Ascending aorta (tissue), 2 donors: Measurements from ENCODE around the gene STX1A. TPM values are rescaled to one million over a fixed set of nuclear protein-coding genes. Genes with fewer than 3 reads are reported as not detected.
"Not testable (repeated sequence)": the region's sequence is repeated elsewhere in the genome, so short reads cannot be mapped to it uniquely, and the experiment has no call there.

Experiments used
- DNase-seq, 2 donors: peaks; one replicate each; pipeline ENCODE4 v3.0.0-alpha.2; 2019; ENCODE audit warnings: low spot score in 2 of 2
- H3K27ac ChIP-seq, 2 donors: fragments of 200-600 bp; sonication (generic); one replicate each; pipeline ENCODE4 v1.5.1; 2016 to 2017; ENCODE audit warnings: mild to moderate bottlenecking in 1 of 2
- H3K27me3 ChIP-seq: fragments of 200-600 bp; sonication (generic); one replicate; pipeline ENCODE4 v1.5.1; 2017
- H3K36me3 ChIP-seq, 2 donors: fragments of 200-600 bp; sonication (generic); one replicate each; pipeline ENCODE4 v1.5.1; 2016
- H3K4me1 ChIP-seq, 2 donors: fragments of 200-600 bp; sonication (generic); one replicate each; pipeline ENCODE4 v1.5.1; 2016 to 2017; ENCODE audit warnings: mild to moderate bottlenecking in 1 of 2
- H3K4me3 ChIP-seq, 2 donors: fragments of 200-600 bp; sonication (generic); one replicate each; pipeline ENCODE4 v1.5.1; 2016 to 2017; ENCODE audit warnings: mild to moderate bottlenecking in 1 of 2
- H3K9me3 ChIP-seq, 2 donors: fragments of 200-600 bp; sonication (generic); one replicate each; pipeline ENCODE4 v1.5.1; 2016
- intact Hi-C: fragments of 100-400 bp; cut with DNase I; formaldehyde crosslinking; loops from one replicate; pipeline ENCODE4 v1.15.1; 2023
- total RNA-seq: library from RNA; depleted of rRNA; stranded (reverse); fragments of >200 nt; gene quantifications from one replicate; pipeline ENCODE4 v1.1.0, GENCODE V29; 2016
- TF ChIP-seq, protein P1 (sequence below), 3 experiments: fragments of 200-600 bp in 2 of 3; fragments of 450-650 bp in 1 of 3; sonication (generic) in 2 of 3; IDR thresholded peaks; one replicate each; pipeline ENCODE4 v1.5.1; 2016 to 2019; ENCODE audit warnings: antibody characterized with exemption in 3 of 3, mild to moderate bottlenecking in 1 of 3, moderate library complexity in 1 of 3

Gene STX1A
- total RNA-seq, 1 donor from 2014 or later, result 13.1 TPM

GRCh38 chr7:73722785-73723184 lies 3.3 kb upstream of the STX1A start:
- intact Hi-C loops, result no loop called here
- Histone ChIP-seq H3K36me3 (no peaks in the 10 kb centered on the region), H3K4me3 (no peak overlapping the region), H3K27me3 (no peaks in the 10 kb centered on the region), H3K4me1 (peaks cover 11 to 25% of the 10 kb centered on the region in 2 donors), H3K9me3 (no peaks in the 10 kb centered on the region), H3K27ac (no peak overlapping the region)
- DNase-seq, result no peak
- TF ChIP-seq, protein P1, sequence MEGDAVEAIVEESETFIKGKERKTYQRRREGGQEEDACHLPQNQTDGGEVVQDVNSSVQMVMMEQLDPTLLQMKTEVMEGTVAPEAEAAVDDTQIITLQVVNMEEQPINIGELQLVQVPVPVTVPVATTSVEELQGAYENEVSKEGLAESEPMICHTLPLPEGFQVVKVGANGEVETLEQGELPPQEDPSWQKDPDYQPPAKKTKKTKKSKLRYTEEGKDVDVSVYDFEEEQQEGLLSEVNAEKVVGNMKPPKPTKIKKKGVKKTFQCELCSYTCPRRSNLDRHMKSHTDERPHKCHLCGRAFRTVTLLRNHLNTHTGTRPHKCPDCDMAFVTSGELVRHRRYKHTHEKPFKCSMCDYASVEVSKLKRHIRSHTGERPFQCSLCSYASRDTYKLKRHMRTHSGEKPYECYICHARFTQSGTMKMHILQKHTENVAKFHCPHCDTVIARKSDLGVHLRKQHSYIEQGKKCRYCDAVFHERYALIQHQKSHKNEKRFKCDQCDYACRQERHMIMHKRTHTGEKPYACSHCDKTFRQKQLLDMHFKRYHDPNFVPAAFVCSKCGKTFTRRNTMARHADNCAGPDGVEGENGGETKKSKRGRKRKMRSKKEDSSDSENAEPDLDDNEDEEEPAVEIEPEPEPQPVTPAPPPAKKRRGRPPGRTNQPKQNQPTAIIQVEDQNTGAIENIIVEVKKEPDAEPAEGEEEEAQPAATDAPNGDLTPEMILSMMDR (IDR thresholded peaks at IDR 0.05), result no peak

GRCh38 chr7:73722182-73722581 lies 2.7 kb upstream of the STX1A start:
- H3K9me3 ChIP-seq, intact Hi-C loops, H3K27me3 ChIP-seq, H3K4me3 ChIP-seq, DNase-seq, H3K36me3 ChIP-seq: not testable (repeated sequence)
- H3K4me1 ChIP-seq, result peaks cover 13 to 29% of the 10 kb centered on the region in 2 donors
- H3K27ac ChIP-seq, result peak overlapping the region; percentile 37 to 56

GRCh38 chr7:73721377-73721817 lies 1.9 kb upstream of the STX1A start:
- Histone ChIP-seq H3K4me3 (no peak overlapping the region), H3K36me3 (no peaks in the 10 kb centered on the region), H3K27me3 (no peaks in the 10 kb centered on the region), H3K9me3 (no peaks in the 10 kb centered on the region), H3K4me1 (peaks cover 19 to 37% of the 10 kb centered on the region in 2 donors), H3K27ac (peak overlapping the region; percentile 37 to 56)
- peak in 1 of 2 donors; percentile 88 for DNase-seq
- TF ChIP-seq, protein P1 (IDR thresholded peaks at IDR 0.05), result no peak
- intact Hi-C loops, result loop anchor here (2.0 kb wide), 1 partner anchor 53 kb away; no protein-coding TSS in a partner anchor

- not testable (repeated sequence) for H3K27me3 ChIP-seq, DNase-seq, H3K9me3 ChIP-seq, H3K36me3 ChIP-seq, H3K4me3 ChIP-seq
- Histone ChIP-seq H3K4me1 (peaks cover 20 to 43% of the 10 kb centered on the region in 2 donors), H3K27ac (peak overlapping the region in 1 of 2 donors; percentile 56)
- intact Hi-C loops, result loop anchor here (2.0 kb wide), 1 partner anchor 52 kb away; no protein-coding TSS in a partner anchor
Measured at GRCh38 chr7:73720443-73720842, 974 bp upstream of the STX1A start.

- TF ChIP-seq, protein P1 (IDR thresholded peaks at IDR 0.05), result no peak
- Histone ChIP-seq H3K27me3 (no peaks in the 10 kb centered on the region), H3K4me1 (peaks cover 20 to 43% of the 10 kb centered on the region in 2 donors), H3K36me3 (no peaks in the 10 kb centered on the region), H3K27ac (peak overlapping the region in 1 of 2 donors; percentile 56), H3K4me3 (peak overlapping the region; percentile 93 to 97), H3K9me3 (no peaks in the 10 kb centered on the region)
- intact Hi-C loops, result loop anchor here (2.0 kb wide), 2 partner anchors 37 to 51 kb away; partner anchors contain the start of genes BUD23 and DNAJC30
- DNase-seq, result no peak
Measured at GRCh38 chr7:73719806-73720169, 319 bp upstream of the STX1A start.

GRCh38 chr7:73718438-73718881 lies 1.0 kb downstream of the STX1A start:
- Histone ChIP-seq H3K4me1 (peaks cover 20 to 43% of the 10 kb centered on the region in 2 donors), H3K9me3 (no peaks in the 10 kb centered on the region), H3K27ac (peak overlapping the region; percentile 17 to 51), H3K4me3 (peak overlapping the region; percentile 93 to 97), H3K36me3 (no peaks in the 10 kb centered on the region), H3K27me3 (no peaks in the 10 kb centered on the region)
- intact Hi-C loops, result loop anchor here (2.0 kb wide), 1 partner anchor 36 kb away; the partner anchor contains the start of genes BUD23 and DNAJC30
- TF ChIP-seq, protein P1 (IDR thresholded peaks at IDR 0.05), result no peak
- no peak for DNase-seq
